Measurements from ENCODE around the gene ATP5F1E. TPM values are rescaled to one million over a fixed set of nuclear protein-coding genes. Genes with fewer than 3 reads are reported as not detected.

ATP5F1E gene
- total and polyA plus RNA-seq, 9 of the 15 experiments (the other 6 are each of a cell fraction or from before 2014, with no cell fraction given), result 60.3 to 162 (median 113) TPM

DNA sequence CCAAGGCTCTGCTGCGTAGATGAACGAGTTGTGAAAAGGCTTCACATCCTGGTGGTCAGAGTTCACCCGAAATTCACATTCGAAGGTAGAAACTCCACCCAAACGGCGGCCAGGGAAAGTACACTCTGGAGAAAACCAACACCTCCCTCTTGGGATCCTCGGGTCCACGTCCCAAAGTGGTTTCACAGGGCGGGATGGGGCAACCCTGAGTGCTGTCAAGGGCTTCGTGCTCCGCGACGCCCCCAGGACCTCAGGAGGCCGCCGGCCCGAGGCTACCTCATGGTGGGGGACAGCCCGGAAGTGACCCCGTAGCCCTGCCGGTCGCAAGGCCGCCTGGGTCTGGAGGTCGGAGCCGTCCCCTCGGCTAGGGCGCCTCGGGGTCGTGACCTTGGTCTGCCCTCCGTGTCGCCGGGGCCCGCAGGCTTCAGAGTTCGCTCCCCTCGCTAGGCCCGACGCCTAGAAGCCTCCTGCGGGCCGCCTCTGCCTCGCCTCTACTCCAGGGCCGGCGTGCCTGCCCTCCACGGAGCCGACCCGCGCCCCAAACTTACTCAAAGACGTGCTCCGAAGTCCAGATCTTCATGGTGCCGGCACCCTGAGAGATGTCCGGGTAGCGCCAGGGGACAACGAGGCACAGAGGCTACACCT, 10.1 kb upstream of the ATP5F1E start, which contains the start of gene PRELID3B (continued):
- TF ChIP-seq POLR2G (IDR thresholded peaks at IDR 0.05; ENCODE audit: low read depth, low read length) (peak; percentile 76), ZNF239 (CRISPR knock-in tag; IDR thresholded peaks at IDR 0.05) (no peak), SETDB1 (IDR thresholded peaks at IDR 0.05; ENCODE audit: low read length) (no peak), ZNF830 (CRISPR knock-in tag; IDR thresholded peaks at IDR 0.05) (0 out of 2 replicates have a peak, but pooled peaks have one; percentile 31), RBM34 (IDR thresholded peaks at IDR 0.05; ENCODE audit: borderline replicate concordance, insufficient read depth, low read length) (no peak), MYBL2 (IDR thresholded peaks at IDR 0.05; ENCODE audit: low read depth) (no peak), MYBL2 (CRISPR knock-in tag; IDR thresholded peaks at IDR 0.05; ENCODE audit: borderline replicate concordance) (no peak), KAT8 (IDR thresholded peaks at IDR 0.05; ENCODE audit: low read depth) (no peak), DMBX1 (CRISPR knock-in tag; IDR thresholded peaks at IDR 0.05; ENCODE audit: borderline replicate concordance) (0 out of 2 replicates have a peak, but pooled peaks have one; percentile 38), DPF2 (IDR thresholded peaks at IDR 0.05) (no peak), NR2C2 (CRISPR knock-in tag; IDR thresholded peaks at IDR 0.05) (no peak), NR2C2 (tag; IDR thresholded peaks at IDR 0.05) (peak; percentile 93), EP300 (IDR thresholded peaks at IDR 0.05; ENCODE audit: low read length) (no peak), RCOR1 (IDR thresholded peaks at IDR 0.05; ENCODE audit: borderline replicate concordance in 1 of 2, low read depth in 2 of 2, low read length in 2 of 2) (no peak), ZKSCAN1 (IDR thresholded peaks at IDR 0.05; ENCODE audit: low read depth, low read length) (no peak), TRIM25 (IDR thresholded peaks at IDR 0.05; ENCODE audit: borderline replicate concordance) (no peak), EP400 (IDR thresholded peaks at IDR 0.05) (peak; percentile 86; the same call in 1 of the 2 replicates), SIRT6 (IDR thresholded peaks at IDR 0.05; ENCODE audit: low read depth, low read length) (no peak), RBM25 (IDR thresholded peaks at IDR 0.05; ENCODE audit: low read depth, low read length, severe bottlenecking) (no peak), MAFF (IDR thresholded peaks at IDR 0.05; ENCODE audit: low read length) (no peak), SMC3 (conservative IDR thresholded peaks at IDR 0.05; ENCODE audit: insufficient read depth, low read depth, low read length) (no peak)
- TF ChIP-seq, protein P1, sequence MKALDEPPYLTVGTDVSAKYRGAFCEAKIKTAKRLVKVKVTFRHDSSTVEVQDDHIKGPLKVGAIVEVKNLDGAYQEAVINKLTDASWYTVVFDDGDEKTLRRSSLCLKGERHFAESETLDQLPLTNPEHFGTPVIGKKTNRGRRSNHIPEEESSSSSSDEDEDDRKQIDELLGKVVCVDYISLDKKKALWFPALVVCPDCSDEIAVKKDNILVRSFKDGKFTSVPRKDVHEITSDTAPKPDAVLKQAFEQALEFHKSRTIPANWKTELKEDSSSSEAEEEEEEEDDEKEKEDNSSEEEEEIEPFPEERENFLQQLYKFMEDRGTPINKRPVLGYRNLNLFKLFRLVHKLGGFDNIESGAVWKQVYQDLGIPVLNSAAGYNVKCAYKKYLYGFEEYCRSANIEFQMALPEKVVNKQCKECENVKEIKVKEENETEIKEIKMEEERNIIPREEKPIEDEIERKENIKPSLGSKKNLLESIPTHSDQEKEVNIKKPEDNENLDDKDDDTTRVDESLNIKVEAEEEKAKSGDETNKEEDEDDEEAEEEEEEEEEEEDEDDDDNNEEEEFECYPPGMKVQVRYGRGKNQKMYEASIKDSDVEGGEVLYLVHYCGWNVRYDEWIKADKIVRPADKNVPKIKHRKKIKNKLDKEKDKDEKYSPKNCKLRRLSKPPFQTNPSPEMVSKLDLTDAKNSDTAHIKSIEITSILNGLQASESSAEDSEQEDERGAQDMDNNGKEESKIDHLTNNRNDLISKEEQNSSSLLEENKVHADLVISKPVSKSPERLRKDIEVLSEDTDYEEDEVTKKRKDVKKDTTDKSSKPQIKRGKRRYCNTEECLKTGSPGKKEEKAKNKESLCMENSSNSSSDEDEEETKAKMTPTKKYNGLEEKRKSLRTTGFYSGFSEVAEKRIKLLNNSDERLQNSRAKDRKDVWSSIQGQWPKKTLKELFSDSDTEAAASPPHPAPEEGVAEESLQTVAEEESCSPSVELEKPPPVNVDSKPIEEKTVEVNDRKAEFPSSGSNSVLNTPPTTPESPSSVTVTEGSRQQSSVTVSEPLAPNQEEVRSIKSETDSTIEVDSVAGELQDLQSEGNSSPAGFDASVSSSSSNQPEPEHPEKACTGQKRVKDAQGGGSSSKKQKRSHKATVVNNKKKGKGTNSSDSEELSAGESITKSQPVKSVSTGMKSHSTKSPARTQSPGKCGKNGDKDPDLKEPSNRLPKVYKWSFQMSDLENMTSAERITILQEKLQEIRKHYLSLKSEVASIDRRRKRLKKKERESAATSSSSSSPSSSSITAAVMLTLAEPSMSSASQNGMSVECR (CRISPR knock-in tag; IDR thresholded peaks at IDR 0.05), result peak; percentile 79
- TF ChIP-seq, protein P2, sequence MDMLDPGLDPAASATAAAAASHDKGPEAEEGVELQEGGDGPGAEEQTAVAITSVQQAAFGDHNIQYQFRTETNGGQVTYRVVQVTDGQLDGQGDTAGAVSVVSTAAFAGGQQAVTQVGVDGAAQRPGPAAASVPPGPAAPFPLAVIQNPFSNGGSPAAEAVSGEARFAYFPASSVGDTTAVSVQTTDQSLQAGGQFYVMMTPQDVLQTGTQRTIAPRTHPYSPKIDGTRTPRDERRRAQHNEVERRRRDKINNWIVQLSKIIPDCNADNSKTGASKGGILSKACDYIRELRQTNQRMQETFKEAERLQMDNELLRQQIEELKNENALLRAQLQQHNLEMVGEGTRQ (CRISPR knock-in tag; IDR thresholded peaks at IDR 0.05), result peak; percentile 23; the same call in 1 of the 2 replicates
